Uterus (tissue), 2 donors: ENCODE data around the gene PRKAR1B.

Experiments used
- POLR2A ChIP-seq, 2 donors: fragments of 450-650 bp; IDR thresholded peaks; one replicate each; pipeline ENCODE4 v1.6.1; 2016; ENCODE audit warnings: antibody characterized with exemption in 2 of 2, mild to moderate bottlenecking in 1 of 2, moderate library complexity in 1 of 2
- TF ChIP-seq, protein P1 (sequence below), 4 experiments: fragments of 200-600 bp in 2 of 4; fragments of 450-650 bp in 2 of 4; sonication (generic) in 2 of 4; IDR thresholded peaks; one replicate each; pipeline ENCODE4 v1.5.1; 2016 to 2019; ENCODE audit warnings: antibody characterized with exemption in 4 of 4, mild to moderate bottlenecking in 2 of 4, moderate library complexity in 1 of 4

DNA sequence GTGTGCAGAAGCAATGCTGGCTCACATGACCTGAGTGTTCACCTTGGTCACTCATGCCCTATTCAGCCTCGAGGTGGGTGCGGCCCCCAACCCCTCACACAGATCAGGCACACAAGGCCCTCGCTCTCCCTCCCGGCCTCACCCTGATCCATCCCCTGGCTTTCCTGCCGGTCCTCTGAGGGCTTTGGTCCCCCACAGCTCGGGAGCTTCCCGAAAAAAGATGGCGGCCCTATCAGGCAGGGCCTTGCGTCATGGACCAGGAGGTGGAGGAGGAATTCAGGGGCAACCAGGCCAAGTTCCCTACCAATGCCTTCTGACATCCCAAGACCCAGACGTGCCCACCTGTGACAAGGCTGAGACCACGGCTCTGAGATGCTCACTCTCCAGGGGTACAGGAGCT lies 44.3 kb downstream of the PRKAR1B start:
- TF ChIP-seq, protein P1, sequence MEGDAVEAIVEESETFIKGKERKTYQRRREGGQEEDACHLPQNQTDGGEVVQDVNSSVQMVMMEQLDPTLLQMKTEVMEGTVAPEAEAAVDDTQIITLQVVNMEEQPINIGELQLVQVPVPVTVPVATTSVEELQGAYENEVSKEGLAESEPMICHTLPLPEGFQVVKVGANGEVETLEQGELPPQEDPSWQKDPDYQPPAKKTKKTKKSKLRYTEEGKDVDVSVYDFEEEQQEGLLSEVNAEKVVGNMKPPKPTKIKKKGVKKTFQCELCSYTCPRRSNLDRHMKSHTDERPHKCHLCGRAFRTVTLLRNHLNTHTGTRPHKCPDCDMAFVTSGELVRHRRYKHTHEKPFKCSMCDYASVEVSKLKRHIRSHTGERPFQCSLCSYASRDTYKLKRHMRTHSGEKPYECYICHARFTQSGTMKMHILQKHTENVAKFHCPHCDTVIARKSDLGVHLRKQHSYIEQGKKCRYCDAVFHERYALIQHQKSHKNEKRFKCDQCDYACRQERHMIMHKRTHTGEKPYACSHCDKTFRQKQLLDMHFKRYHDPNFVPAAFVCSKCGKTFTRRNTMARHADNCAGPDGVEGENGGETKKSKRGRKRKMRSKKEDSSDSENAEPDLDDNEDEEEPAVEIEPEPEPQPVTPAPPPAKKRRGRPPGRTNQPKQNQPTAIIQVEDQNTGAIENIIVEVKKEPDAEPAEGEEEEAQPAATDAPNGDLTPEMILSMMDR (IDR thresholded peaks at IDR 0.05): no peak
- TF ChIP-seq POLR2A (IDR thresholded peaks at IDR 0.05): no peak
